Peyer's patch (tissue), 4 donors: ENCODE data around the gene BCAS1. TPM values are rescaled to one million over a fixed set of nuclear protein-coding genes. Genes with fewer than 3 reads are reported as not detected.

Source experiments
- DNase-seq, 3 donors: peaks; one replicate each; pipeline ENCODE4 v3.0.0-alpha.2; 2017 to 2019
- H3K27ac ChIP-seq, 4 donors: fragments of 200-600 bp; sonication (generic); one replicate each; pipeline ENCODE4 v1.5.1; 2016 to 2019
- H3K27me3 ChIP-seq, 2 donors: fragments of 200-600 bp; sonication (generic); one replicate each; pipeline ENCODE4 v1.5.1; 2019
- H3K36me3 ChIP-seq, 3 donors: fragments of 200-600 bp; sonication (generic); one replicate each; pipeline ENCODE4 v1.5.1; 2016 to 2019
- H3K4me1 ChIP-seq, 4 donors: fragments of 200-600 bp; sonication (generic); one replicate each; pipeline ENCODE4 v1.5.1; 2016 to 2019
- H3K4me3 ChIP-seq, 4 donors: fragments of 200-600 bp; sonication (generic); 1 replicate in 3 of 4; 2 replicates in 1 of 4; pipeline ENCODE4 v1.5.1; 2016 to 2019; ENCODE audit warnings: mild to moderate bottlenecking in 1 of 4
- H3K9me3 ChIP-seq, 4 donors: fragments of 200-600 bp; sonication (generic); one replicate each; pipeline ENCODE4 v1.5.1; 2016 to 2019; ENCODE audit warnings: mild to moderate bottlenecking in 1 of 4
- CTCF ChIP-seq, 6 experiments: fragments of 450-650 bp in 4 of 6; fragments of 200-600 bp in 2 of 6; sonication (generic) in 1 of 6; IDR thresholded peaks; one replicate each; pipeline ENCODE4 v1.5.1; 2017 to 2019; ENCODE audit warnings: antibody characterized with exemption in 6 of 6, mild to moderate bottlenecking in 3 of 6, moderate library complexity in 1 of 6
- POLR2A ChIP-seq, 2 donors: fragments of 450-650 bp; IDR thresholded peaks; one replicate each; pipeline ENCODE4 v1.5.1; 2017; ENCODE audit warnings: antibody characterized with exemption in 2 of 2, mild to moderate bottlenecking in 2 of 2, moderate library complexity in 2 of 2
- total RNA-seq, 4 donors: library from RNA; depleted of rRNA; stranded (reverse); fragments of >200 nt; gene quantifications; one replicate each; pipeline ENCODE4 v1.1.0, GENCODE V29; 2016

Gene BCAS1
- total RNA-seq, 4 donors from 2014 or later: 21.5 to 58.1 (median 43.2) TPM

GRCh38 chr20:53903652-53903987, 166.8 kb downstream of the BCAS1 start:
- H3K27ac ChIP-seq: no peak overlapping the region
- H3K9me3 ChIP-seq: no peaks in the 10 kb centered on the region
- DNase-seq: no peak
- no peak for TF ChIP-seq CTCF (IDR thresholded peaks at IDR 0.05)
- no peak for TF ChIP-seq POLR2A (IDR thresholded peaks at IDR 0.05)
- H3K36me3 ChIP-seq: no peaks in the 10 kb centered on the region
- peaks cover 3 to 19% (median 6%) of the 10 kb centered on the region in 4 donors for H3K4me1 ChIP-seq
- H3K4me3 ChIP-seq: no peak overlapping the region
- no peaks in the 10 kb centered on the region for H3K27me3 ChIP-seq

DNA sequence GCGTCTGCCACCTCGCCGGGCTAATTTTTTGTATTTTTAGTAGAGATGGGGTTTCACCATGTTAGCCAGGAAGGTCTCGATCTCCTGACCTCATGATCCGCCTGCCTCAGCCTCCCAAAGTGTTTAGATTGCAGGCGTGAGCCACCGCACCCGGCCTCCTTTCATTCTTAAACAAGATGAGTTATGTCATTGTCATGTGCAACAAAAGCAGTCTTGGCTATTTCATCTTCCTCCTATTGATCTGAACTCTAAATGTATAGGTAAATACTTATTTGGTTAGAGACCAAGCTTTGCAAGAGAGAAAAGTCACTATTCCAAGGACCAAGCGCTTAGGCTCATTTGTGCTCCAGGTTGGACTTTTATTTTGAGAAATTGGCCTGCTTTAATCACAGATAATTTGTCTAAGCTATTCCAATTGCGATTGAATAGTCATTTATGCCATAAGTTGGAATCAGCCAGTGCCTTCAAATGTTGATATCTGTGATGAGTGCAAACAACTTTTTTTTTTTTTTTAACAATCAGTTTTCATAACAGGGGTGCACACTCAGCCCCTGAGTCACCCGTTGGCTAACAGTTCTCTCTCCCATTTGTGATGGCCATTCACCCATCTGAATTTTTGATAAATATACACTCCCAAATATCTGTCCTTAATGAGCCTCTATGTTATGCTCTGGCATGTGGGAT, 167.3 kb downstream of the BCAS1 start:
- TF ChIP-seq POLR2A (IDR thresholded peaks at IDR 0.05) (no peak), CTCF (IDR thresholded peaks at IDR 0.05) (no peak)
- H3K4me1 ChIP-seq: peaks cover 3 to 19% (median 6%) of the 10 kb centered on the region in 4 donors

DNA sequence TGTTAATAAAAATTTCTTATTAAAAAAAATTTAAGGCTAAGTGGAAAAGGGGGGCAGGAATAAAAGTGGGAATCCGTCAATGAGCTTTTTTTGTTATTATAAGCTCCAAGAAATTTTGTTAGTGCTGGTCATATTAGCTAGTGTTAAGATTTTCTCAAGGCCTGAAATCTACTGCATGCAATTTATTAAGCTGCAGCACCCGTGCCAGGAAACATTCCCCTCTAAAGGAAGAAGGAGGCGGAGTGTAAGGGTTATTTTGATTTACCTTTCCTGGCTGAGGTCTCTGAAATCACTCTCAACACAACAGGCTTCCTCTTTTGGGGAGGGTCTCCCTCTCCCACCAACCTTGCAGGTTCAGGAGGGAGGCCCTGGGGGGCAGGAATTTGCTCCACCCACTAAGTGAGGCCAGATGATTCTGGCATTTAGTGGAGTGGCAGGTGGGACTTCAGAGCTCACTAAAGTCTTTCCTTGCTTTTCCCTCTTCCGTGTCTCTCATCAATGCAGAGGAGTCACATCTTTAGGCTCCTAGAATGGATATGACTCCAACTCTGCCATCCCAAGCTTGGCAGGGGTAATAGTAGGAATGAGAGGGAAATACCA, 168.8 kb downstream of the BCAS1 start:
- Histone ChIP-seq H3K9me3 (no peaks in the 10 kb centered on the region), H3K27me3 (no peaks in the 10 kb centered on the region), H3K4me3 (no peak overlapping the region), H3K36me3 (no peaks in the 10 kb centered on the region), H3K4me1 (peaks cover 3 to 19% (median 6%) of the 10 kb centered on the region in 4 donors), H3K27ac (peak overlapping the region in 2 of 4 donors; percentile 44 to 58)
- TF ChIP-seq CTCF (IDR thresholded peaks at IDR 0.05) (no peak), POLR2A (IDR thresholded peaks at IDR 0.05) (no peak)
- peak in 1 of 3 donors; percentile 13 for DNase-seq

More for the DNA sequence above, 167.3 kb downstream of the BCAS1 start:
- no peaks in the 10 kb centered on the region for H3K36me3 ChIP-seq
- no peak overlapping the region for H3K4me3 ChIP-seq
- no peak overlapping the region for H3K27ac ChIP-seq
- DNase-seq: peak in 1 of 3 donors; percentile 35
- no peaks in the 10 kb centered on the region for H3K9me3 ChIP-seq
- no peaks in the 10 kb centered on the region for H3K27me3 ChIP-seq

DNA sequence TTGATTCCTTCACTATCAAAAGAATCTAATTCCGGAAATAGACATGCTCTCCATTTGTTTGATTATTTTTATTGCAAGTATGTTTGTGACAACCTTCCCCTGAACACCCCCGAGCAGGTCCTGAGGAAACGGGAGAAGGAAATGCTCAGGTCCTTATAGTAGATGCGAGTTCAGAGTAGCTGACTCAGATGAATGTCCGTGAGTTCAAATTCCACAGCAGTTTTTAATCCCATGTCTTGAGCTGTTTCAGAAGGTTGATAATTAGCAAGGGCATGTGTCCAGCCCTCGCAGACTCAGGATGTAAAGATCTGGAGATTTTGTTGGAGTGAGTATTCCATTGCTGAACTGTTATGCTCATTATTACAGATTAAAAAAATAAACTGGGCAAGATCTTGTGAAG, 169.3 kb downstream of the BCAS1 start:
- TF ChIP-seq CTCF (IDR thresholded peaks at IDR 0.05) (no peak), POLR2A (IDR thresholded peaks at IDR 0.05) (no peak)
- Histone ChIP-seq H3K36me3 (no peaks in the 10 kb centered on the region), H3K27me3 (no peaks in the 10 kb centered on the region), H3K4me3 (no peak overlapping the region), H3K9me3 (no peaks in the 10 kb centered on the region), H3K27ac (peak overlapping the region in 3 of 4 donors; percentile 35 to 78 (median 58)), H3K4me1 (peaks cover 3 to 19% (median 6%) of the 10 kb centered on the region in 4 donors)
- peak in 1 of 3 donors; percentile 67 for DNase-seq

DNA sequence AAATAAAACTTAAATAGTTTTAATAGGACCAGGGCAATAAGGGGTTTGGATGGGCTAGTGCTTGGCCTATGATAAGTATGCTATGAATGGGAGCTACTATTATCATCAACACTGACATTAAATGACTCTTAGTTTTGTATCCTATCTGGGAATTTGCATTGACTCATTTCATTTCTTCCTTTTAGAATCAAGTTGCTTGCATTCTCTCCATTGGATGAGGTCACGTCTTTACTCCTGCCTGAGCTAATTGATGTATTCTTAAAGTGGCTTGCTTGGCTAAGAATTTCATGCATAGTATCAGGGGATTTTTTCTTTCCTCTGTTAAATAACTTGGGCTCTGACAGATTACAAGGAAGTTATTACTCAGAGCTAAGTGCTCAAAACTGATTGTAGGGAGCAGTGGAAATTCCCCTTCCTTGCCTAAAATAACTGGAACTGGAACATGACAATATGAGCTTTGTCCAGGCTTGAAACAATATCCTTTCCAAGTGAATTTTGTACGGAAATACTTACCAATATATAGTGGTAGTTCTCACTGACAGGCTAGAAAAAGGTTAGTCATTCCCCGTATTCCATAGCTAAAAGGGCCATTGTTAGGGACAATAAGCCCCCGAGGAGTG, 169.9 kb downstream of the BCAS1 start:
- peaks cover 3 to 19% (median 6%) of the 10 kb centered on the region in 4 donors for H3K4me1 ChIP-seq
- no peak for TF ChIP-seq POLR2A (IDR thresholded peaks at IDR 0.05)
- TF ChIP-seq CTCF (IDR thresholded peaks at IDR 0.05): no peak
- no peak overlapping the region for H3K4me3 ChIP-seq
- no peaks in the 10 kb centered on the region for H3K9me3 ChIP-seq
- H3K27me3 ChIP-seq: no peaks in the 10 kb centered on the region
- DNase-seq: peak in 1 of 3 donors; percentile 0
- peak overlapping the region in 3 of 4 donors; percentile 35 to 78 (median 58) for H3K27ac ChIP-seq
- H3K36me3 ChIP-seq: no peaks in the 10 kb centered on the region
